Cortex of kidney (tissue), 1 donor: ENCODE data around the gene RIMBP2.

ENCODE experiments used
- DNase-seq: peaks from one replicate; lab custom pipeline; 2025; lab: John Stamatoyannopoulos, UW

The RIMBP2 gene

GRCh38 chr12:130483616-130484180 is 232.4 kb downstream of the RIMBP2 start:
- no peak for DNase-seq

DNA sequence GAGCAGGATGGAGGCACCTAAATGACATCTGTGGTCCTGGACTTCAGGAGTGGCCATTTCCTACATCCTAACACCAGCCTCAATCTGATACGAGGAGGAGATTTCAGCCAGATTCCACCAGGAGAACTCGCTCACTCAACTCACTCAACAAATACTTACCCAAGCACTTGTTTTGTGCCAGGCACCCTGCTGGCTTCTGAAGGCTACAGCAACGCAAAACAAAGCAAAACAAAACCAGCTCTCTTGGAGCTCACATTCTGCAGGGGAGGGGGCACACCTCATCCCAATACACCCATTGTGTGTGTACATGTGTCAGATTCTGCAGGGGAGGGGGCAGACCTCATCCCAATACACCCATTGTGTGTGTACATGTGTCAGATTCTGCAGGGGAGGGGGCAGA is 233.7 kb downstream of the RIMBP2 start:
- DNase-seq = no peak

DNA sequence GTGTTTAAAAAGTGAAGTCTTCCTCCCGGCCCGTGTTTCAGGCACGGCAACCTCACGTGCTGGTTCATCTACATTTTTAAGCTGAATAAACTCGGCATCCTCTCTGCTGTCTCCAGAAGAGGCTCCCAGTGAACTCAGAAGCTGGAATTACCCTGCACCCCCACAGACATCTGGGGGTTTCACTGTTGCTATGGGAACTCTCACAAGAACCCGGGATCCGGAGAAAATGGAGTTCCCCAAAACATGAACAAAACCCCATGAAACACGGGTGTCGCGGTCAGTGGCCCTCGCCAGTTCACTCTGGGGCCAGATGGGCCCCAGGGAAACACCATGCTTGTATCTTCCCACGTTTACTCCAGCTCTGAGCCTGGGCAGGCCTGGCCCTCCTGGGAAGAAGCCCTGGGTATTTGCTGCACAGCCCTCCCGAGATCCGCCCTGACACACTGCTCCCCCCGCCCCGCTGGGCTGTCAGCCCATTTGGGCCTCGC is 234.7 kb downstream of the RIMBP2 start:
- DNase-seq = no peak

GRCh38 chr12:130480887-130481286 is 235.2 kb downstream of the RIMBP2 start:
- no peak for DNase-seq

DNA sequence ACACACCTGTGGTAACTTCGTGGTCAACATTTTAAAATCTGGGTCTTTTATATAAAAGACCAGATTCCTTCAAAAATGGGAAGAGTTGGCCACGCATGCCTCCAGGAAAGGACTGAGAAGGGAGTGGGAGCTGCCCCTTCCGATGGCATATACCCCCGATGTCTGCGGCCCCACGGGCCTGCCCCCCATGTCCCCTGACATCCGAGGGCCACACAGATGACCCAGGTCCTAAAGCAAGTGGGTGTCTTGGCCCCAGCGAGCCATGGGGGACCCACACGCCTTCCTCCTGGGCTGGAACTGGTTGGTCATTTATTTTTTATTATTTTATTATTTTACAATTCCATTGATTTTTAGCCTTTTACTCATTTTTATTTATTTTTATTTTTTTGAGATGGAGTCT is 235.9 kb downstream of the RIMBP2 start:
- no peak for DNase-seq

- no peak for DNase-seq
These were observed 236.5 kb downstream of the RIMBP2 start for GRCh38 chr12:130479401-130480125.

DNA sequence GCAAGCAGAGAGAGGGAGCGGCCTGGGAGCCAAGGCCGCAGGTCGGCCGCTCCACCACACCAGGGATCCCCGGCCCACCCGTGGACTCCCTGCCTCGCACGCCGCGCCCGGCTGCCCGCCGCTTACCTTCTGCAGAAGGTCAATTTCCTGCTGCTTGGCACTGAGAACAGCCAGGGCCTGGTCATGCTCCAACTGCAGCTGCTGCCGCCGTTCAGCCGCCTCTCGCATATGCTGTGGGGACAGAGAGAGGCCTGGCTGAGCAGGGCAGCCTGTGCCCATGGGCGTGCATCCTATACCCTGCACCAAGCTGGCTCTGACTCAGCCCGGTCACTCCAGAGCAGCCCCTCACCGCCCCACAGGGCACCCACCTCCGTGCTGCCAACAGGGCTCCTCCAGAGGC is 237.3 kb downstream of the RIMBP2 start:
- DNase-seq = no peak

- DNase-seq = no peak
These were observed 238.4 kb downstream of the RIMBP2 start for GRCh38 chr12:130477701-130478100.

DNA sequence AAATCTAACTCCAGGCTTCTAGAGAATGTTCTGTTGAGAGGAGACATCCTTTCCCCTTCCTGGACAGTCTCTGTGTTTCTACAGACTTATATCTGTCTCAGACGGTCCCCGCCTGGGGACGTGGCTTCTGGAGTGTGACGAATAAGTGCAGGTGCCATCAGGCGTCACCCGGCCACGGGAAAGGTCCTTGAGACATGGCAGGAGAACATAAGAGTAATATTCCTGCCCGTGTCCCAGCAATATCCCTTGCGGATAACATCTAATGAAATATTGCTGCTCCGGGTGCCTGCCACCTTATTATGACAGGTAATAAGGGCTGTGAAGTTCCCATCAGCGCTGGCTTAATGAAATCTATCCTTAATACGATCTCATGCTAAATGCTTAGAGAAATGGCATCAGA is 238.8 kb downstream of the RIMBP2 start:
- DNase-seq = no peak

- no peak for DNase-seq
These were observed 239.5 kb downstream of the RIMBP2 start for GRCh38 chr12:130476451-130477135.

DNA sequence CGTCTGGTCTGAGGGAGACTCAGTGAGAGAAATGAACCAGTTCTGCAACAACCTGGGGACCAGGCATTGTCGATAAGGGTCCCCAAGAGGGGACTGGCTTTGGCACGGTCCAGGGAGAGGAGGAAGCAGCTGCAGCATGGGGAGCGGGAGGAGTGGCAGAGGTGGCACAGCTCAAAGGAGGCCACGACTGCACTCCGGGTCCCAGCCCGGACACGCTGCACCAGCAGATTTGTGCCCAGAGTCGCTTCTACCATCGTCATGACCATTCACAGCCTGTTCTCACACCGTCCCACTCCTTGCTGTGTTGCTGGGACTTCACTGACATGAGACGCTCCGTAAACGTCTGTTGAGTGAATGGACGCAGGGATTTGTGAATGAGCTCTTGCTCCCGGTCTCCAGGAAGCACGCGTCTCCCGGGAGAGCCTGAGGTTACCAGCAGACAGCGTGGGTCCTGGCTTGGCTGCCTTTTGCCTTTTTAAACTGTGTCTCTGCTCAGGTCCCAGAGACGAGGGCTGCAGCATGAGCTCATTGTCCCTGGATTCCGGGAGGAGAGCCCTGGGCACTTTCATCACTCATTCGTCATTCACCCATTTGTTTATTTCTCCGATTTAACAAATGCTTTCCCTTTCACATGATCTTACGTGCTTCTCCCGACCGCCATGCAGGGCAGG is 241.4 kb downstream of the RIMBP2 start:
- DNase-seq = no peak

DNA sequence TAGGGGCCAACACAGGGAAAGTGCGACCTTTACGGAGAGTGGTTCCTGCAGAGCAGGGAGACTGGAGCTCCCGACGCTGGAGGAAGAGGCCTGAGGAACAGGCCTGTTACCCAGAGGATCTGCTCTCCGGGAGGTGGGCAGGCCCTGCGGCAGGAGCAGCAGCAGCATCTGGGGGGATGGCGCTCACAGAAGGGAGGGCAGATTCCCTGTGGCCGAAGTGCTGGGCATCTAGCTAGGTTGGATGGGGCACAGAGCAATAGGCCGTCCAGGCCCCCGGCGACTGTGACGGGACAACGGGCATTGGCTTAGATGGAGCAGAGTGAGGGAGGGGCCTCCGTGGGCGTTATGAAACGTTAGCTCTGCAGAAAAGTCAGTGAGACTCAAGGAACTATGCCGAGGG is 242.8 kb downstream of the RIMBP2 start:
- no peak for DNase-seq

- DNase-seq = no peak
These were observed 245.1 kb downstream of the RIMBP2 start for GRCh38 chr12:130470969-130471368.

GRCh38 chr12:130469552-130469951 is 246.5 kb downstream of the RIMBP2 start:
- no peak for DNase-seq

DNA sequence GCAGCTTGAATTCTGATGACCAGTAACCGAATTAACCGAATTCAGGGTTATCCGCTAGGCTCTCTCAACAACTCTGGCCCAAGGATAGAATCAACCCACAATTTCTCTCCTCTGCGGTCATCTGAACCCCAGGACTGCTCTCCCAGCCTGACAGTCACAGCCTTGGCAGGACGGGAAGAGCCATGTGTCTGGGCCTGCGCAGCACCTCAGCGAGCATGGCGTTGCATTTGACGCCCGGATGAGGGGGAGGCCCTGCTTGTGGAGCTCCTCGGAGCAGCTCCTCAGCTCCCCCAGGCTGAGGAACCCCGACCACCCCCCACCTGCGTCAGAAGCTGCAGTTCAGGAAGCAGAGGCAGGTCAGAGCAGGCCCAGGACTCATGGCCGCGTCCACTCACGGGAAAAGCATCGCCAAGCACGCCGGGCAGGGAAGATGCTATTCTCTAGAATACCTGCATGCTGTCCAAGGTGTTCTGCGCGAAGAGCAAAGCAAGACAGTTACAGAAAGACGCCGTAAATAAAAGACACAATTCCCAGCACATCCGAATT is 247.3 kb downstream of the RIMBP2 start:
- no peak for DNase-seq

DNA sequence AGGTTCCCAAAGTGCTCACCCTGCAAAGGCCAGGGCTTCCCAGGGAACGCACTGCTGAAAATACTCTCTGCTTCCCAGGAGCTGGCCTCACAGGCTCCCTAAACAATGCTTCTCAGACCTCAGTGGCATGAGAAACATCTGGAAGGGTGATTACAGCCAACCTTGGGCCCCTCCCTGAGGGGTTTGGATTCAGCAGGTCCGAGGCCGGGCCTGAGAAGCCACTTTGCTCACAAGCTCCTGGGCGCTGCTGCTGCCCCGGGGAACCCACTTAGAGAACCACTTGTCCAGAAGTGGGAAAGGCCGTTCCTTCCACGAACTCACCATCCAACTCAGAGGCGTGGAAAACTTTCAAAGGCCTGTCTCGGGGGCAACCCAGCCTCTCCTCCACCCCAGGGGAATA is 247.9 kb downstream of the RIMBP2 start:
- DNase-seq = no peak

DNA sequence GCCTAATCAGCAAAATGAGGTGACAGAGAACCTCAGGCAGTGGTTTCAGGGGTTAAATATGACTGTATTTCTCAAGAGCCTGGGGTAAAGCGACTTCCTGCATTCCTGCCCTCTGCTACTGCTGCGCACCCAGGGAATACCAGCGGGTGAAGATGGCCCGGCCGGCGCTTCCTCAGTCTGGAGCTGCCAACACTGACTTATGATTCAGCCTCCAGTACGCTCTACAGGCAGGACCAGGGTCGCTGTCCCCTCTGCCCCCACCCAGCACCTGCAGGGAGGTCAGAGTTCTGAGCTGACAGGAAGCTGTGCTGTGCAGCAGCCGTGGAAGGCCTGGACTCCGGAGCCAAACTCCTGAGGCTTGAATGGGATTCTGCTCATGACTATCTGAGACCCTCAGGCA is 250.5 kb downstream of the RIMBP2 start:
- no peak for DNase-seq

DNA sequence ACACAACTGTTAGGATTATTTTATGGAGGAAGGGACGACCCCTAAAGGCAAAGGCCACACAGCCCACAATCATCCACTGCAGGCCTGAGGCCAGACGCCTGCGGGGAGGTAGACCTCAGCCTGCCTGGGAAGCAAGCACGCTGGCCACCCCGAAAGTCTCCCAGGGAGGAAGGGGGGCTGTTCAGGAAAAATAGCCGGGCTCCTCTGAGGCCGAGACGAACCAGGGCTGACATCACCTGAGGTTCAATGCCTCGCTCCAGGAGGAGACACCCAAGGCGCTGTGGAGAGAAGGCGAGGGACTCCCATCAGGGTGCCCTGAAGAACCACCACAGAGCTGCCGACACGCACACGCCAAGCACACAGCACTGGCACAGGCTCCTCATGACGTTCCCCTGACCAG is 251.1 kb downstream of the RIMBP2 start:
- DNase-seq = no peak

- no peak for DNase-seq
These were observed 252.1 kb downstream of the RIMBP2 start for GRCh38 chr12:130463818-130464670.

- no peak for DNase-seq
These were observed 252.8 kb downstream of the RIMBP2 start for GRCh38 chr12:130463275-130463658.

DNA sequence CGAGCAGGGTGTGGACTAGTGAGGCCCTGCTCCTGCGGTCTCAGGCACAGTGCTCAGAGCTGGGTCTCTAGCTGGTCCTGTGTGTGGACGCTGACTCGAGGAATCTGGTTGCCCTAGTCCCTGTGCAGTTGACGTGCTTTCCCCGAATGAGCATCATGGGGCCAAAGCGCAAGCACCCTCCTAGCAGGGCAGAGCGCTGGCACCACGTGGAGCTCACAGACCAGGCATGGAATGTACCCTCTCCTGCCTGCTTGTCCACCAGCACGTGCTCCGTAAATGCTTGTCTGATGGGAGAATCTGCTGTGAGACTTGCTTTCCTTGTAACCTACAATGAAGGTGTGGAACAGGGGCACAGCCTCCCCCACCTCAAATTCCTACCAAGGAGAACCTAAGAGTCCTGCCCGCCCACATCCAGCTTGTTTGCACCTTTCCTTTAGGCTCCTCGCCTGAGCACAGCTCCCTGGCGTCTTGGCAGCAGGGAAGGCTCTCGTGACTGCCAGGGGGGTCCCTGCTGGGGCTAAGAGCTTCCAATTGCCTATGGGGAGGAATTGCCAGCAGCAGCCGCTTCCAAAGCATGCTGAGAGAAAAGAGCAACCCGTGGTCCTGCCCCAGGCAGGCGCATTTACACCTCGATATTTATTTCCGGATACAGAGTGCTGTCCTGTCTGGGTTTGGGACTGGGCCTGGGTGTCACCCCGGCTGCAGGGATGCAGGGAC is 253.4 kb downstream of the RIMBP2 start:
- no peak for DNase-seq
